H1 (cell line): ENCODE measurements around the gene CD38. TPM values are rescaled to one million over a fixed set of nuclear protein-coding genes. Genes with fewer than 3 reads are reported as not detected.

ENCODE experiments used
- BCL11A ChIP-seq, 2 experiments: IDR thresholded peaks; one replicate each; pipeline ENCODE4 v1.6.1; 2011; ENCODE audit warnings: low read depth in 2 of 2, low read length in 2 of 2, mild to moderate bottlenecking in 2 of 2
- BRCA1 ChIP-seq: IDR thresholded peaks from 2 replicates; pipeline ENCODE4 v1.6.1; 2012; ENCODE audit warnings: low read depth, low read length, improper control_type of control experiment
- CBX5 ChIP-seq: fragments of 300-800, 300-1000 bp; sonication (generic); IDR thresholded peaks from 2 replicates; pipeline ENCODE4 v1.7.1; 2016; ENCODE audit warnings: antibody characterized with exemption, low read length, low read depth
- CBX8 ChIP-seq: fragments of 300-800, 300-1000 bp; sonication (generic); IDR thresholded peaks from 2 replicates; pipeline ENCODE4 v1.7.1; 2016; ENCODE audit warnings: low read depth, low read length, borderline replicate concordance
- CEBPB ChIP-seq: IDR thresholded peaks from 2 replicates; pipeline ENCODE4 v1.6.1; 2012; ENCODE audit warnings: low read depth, low read length
- CTBP2 ChIP-seq: IDR thresholded peaks from 2 replicates; pipeline ENCODE4 v1.7.0; 2011; ENCODE audit warnings: borderline replicate concordance, mild to moderate bottlenecking, moderate library complexity, mixed read lengths, low read length; ENCODE audit not compliant: insufficient read depth, insufficient read length
- EZH2 ChIP-seq: fragments of 200-600 bp; sonication (generic); IDR thresholded peaks from 2 replicates; pipeline ENCODE4 v1.7.1; 2012; ENCODE audit warnings: low read depth, mild to moderate bottlenecking, moderate library complexity, low read length, inconsistent platforms; ENCODE audit not compliant: severe bottlenecking
- KDM4A ChIP-seq: IDR thresholded peaks from one replicate; pipeline ENCODE4 v1.7.1; 2012; ENCODE audit warnings: low read depth, mild to moderate bottlenecking, moderate library complexity, low read length, inconsistent platforms; ENCODE audit not compliant: severe bottlenecking
- RFX5 ChIP-seq: IDR thresholded peaks from 2 replicates; pipeline ENCODE4 v1.6.1; 2011; ENCODE audit warnings: low read depth, low read length, improper control_type of control experiment, borderline replicate concordance
- SP1 ChIP-seq: IDR thresholded peaks from 2 replicates; pipeline ENCODE4 v1.6.1; 2011; ENCODE audit warnings: low read depth, low read length
- TAF7 ChIP-seq: optimal IDR thresholded peaks from 2 replicates; pipeline ENCODE3; 2011; ENCODE audit warnings: low read depth, mild to moderate bottlenecking, inconsistent platforms, low read length, moderate library complexity, borderline replicate concordance
- polyA plus RNA-seq, 7 experiments: library from polyadenylated mRNA; depleted of rRNA in 3 of 7; stranded (reverse) in 5 of 7; unstranded in 2 of 7; fragments of >200 nt in 5 of 7; fragments of 200-250 nt in 2 of 7; gene quantifications; 1 replicate in 5 of 7; 2 replicates in 1 of 7; 4 replicates in 1 of 7; pipeline versions ENCODE4 v1.2.1 to v1.2.3, GENCODE V29; 2011 to 2013; ENCODE audit warnings: missing spikeins in 2 of 7, mixed read lengths in 2 of 7
- total RNA-seq: library from RNA; stranded (reverse); fragmentation: NEBNext Ultra II Directional; extraction: Animal tissue kit (Norgen Biotek cat#: 25700); gene quantifications from 2 replicates; pipeline ENCODE4 v1.2.1, GENCODE V29; 2021
- TF ChIP-seq, protein P1 (sequence below): fragments of 300-600 bp; sonication (generic); IDR thresholded peaks from 2 replicates; pipeline ENCODE4 v1.7.1; 2012; ENCODE audit warnings: low read length, moderate library complexity, mild to moderate bottlenecking, inconsistent platforms; ENCODE audit not compliant: insufficient replicate concordance

Gene CD38
- total and polyA plus RNA-seq, 2 of the 8 experiments (the other 6 are each of a cell fraction or from before 2014, with no cell fraction given) = 0.14 to 0.24 TPM

DNA sequence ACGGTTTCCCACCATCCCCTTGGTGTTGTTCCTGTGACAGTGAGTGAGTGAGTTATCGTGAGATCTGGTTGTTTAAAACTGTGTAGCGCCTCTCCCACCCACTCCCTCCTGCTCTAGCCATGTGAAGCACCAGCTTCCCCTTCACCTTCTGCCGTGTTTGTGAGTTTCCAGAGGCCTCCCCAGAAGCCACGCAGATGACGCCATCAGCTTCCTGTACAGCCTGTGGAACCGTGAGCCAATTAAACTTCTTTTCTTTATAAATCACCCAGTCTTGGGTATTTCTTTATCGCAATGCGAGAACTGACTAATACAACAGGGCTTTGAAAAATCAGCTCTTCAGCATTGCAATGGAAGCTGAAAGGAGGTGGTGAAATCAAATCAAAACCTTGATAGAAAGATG is 110.4 kb downstream of the CD38 start (continued):
- TF ChIP-seq, protein P1, sequence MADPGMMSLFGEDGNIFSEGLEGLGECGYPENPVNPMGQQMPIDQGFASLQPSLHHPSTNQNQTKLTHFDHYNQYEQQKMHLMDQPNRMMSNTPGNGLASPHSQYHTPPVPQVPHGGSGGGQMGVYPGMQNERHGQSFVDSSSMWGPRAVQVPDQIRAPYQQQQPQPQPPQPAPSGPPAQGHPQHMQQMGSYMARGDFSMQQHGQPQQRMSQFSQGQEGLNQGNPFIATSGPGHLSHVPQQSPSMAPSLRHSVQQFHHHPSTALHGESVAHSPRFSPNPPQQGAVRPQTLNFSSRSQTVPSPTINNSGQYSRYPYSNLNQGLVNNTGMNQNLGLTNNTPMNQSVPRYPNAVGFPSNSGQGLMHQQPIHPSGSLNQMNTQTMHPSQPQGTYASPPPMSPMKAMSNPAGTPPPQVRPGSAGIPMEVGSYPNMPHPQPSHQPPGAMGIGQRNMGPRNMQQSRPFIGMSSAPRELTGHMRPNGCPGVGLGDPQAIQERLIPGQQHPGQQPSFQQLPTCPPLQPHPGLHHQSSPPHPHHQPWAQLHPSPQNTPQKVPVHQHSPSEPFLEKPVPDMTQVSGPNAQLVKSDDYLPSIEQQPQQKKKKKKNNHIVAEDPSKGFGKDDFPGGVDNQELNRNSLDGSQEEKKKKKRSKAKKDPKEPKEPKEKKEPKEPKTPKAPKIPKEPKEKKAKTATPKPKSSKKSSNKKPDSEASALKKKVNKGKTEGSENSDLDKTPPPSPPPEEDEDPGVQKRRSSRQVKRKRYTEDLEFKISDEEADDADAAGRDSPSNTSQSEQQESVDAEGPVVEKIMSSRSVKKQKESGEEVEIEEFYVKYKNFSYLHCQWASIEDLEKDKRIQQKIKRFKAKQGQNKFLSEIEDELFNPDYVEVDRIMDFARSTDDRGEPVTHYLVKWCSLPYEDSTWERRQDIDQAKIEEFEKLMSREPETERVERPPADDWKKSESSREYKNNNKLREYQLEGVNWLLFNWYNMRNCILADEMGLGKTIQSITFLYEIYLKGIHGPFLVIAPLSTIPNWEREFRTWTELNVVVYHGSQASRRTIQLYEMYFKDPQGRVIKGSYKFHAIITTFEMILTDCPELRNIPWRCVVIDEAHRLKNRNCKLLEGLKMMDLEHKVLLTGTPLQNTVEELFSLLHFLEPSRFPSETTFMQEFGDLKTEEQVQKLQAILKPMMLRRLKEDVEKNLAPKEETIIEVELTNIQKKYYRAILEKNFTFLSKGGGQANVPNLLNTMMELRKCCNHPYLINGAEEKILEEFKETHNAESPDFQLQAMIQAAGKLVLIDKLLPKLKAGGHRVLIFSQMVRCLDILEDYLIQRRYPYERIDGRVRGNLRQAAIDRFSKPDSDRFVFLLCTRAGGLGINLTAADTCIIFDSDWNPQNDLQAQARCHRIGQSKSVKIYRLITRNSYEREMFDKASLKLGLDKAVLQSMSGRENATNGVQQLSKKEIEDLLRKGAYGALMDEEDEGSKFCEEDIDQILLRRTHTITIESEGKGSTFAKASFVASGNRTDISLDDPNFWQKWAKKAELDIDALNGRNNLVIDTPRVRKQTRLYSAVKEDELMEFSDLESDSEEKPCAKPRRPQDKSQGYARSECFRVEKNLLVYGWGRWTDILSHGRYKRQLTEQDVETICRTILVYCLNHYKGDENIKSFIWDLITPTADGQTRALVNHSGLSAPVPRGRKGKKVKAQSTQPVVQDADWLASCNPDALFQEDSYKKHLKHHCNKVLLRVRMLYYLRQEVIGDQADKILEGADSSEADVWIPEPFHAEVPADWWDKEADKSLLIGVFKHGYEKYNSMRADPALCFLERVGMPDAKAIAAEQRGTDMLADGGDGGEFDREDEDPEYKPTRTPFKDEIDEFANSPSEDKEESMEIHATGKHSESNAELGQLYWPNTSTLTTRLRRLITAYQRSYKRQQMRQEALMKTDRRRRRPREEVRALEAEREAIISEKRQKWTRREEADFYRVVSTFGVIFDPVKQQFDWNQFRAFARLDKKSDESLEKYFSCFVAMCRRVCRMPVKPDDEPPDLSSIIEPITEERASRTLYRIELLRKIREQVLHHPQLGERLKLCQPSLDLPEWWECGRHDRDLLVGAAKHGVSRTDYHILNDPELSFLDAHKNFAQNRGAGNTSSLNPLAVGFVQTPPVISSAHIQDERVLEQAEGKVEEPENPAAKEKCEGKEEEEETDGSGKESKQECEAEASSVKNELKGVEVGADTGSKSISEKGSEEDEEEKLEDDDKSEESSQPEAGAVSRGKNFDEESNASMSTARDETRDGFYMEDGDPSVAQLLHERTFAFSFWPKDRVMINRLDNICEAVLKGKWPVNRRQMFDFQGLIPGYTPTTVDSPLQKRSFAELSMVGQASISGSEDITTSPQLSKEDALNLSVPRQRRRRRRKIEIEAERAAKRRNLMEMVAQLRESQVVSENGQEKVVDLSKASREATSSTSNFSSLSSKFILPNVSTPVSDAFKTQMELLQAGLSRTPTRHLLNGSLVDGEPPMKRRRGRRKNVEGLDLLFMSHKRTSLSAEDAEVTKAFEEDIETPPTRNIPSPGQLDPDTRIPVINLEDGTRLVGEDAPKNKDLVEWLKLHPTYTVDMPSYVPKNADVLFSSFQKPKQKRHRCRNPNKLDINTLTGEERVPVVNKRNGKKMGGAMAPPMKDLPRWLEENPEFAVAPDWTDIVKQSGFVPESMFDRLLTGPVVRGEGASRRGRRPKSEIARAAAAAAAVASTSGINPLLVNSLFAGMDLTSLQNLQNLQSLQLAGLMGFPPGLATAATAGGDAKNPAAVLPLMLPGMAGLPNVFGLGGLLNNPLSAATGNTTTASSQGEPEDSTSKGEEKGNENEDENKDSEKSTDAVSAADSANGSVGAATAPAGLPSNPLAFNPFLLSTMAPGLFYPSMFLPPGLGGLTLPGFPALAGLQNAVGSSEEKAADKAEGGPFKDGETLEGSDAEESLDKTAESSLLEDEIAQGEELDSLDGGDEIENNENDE = no peak
- TF ChIP-seq TAF7 (no peak), EZH2 (no peak), CEBPB (no peak), RFX5 (no peak), SP1 (no peak), BRCA1 (no peak), CBX5 (no peak), CBX8 (no peak), KDM4A (no peak), BCL11A (IDR thresholded peaks at IDR 0.05; ENCODE audit: low read depth in 2 of 2, low read length in 2 of 2) (no peak), CTBP2 (no peak)
